Parietal lobe (tissue), 1 donor: ENCODE measurements around the gene PKLR. TPM values are rescaled to one million over a fixed set of nuclear protein-coding genes. Genes with fewer than 3 reads are reported as not detected.

Source experiments
- total RNA-seq: library from RNA; depleted of rRNA; stranded (reverse); fragments of >200 nt; gene quantifications from one replicate; pipeline ENCODE4 v1.2.3, GENCODE V29; 2014

PKLR gene
- total RNA-seq: not detected

DNA sequence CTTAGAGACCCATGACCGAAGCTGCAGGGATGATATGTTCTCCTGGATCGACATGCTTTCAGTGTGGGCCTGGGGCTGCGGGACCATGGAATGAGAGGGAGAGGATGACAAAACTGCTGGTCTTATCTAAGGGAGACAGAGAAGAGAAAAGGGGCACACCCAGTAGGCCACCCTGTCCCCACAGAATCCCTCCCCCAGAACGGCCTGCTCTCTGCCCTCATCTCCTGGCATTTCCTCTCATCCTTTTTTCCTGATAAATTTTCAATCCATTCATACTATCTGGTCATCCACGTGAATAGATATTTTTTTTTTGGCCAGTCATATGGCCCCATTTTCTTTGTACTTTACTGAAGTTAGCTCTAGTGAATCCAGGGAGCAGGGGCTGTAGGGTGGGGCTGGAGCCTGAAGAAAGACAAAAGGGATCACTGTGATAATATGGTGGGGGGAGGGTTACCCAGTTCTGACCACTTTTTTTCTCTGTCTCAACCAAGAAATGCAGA is at the start of gene PKLR:
TSS of gene PKLR (minus strand) at position 97 of the 500 bp plus-strand sequence. CDS start at position 54, 43 bp downstream.

DNA sequence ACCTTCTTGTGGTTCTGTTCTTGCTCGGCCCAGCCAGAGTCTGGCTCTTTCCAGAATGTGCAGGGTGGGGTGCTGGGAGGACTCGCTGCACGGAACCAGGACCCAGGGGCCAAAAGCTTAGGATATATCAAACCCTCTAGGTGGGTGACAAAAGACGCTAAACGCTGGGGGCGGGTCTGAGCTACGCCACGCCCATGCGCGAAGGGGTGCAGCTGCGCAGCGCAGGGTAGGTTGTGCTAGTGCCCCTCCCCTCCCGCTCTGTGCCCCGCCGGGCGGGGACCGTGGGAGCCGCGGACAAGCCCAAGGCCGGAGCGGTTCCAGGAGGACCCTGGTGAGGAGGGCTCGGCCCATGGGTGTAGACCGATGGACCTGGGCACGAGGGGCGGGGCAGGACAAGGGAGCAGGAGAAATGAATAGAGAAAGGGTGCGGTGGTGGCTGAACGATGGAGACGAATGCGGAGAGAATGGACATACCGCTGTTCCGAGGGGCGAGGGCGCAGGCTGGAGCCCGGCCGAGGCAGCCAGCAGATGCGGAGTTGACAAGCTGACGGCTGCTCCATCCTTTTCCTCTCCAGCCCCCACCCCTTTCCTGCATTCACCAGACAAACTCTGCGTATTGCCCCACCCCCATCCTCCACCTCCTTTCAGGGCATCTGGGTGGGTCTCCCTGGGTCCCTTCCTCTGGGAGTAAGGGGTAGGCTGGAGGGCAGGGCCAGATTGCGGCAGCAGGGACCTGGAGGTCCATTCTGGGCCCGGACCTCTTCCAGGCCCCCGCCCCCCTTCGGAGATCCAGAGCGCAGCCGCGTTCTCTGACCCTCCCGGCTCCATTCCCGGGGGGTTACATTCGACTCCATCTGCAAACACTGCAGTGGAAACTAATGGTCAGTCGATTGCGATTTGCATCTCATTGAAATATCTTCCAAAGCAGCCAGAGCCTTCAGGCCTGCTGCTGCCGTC is 19.7 kb upstream of the PKLR start, which contains the start of gene RUSC1:
TSS of gene RUSC1 (plus strand) at position 234 of the 957 bp plus-strand sequence. CDS start 880 bp downstream, outside the sequence.

DNA sequence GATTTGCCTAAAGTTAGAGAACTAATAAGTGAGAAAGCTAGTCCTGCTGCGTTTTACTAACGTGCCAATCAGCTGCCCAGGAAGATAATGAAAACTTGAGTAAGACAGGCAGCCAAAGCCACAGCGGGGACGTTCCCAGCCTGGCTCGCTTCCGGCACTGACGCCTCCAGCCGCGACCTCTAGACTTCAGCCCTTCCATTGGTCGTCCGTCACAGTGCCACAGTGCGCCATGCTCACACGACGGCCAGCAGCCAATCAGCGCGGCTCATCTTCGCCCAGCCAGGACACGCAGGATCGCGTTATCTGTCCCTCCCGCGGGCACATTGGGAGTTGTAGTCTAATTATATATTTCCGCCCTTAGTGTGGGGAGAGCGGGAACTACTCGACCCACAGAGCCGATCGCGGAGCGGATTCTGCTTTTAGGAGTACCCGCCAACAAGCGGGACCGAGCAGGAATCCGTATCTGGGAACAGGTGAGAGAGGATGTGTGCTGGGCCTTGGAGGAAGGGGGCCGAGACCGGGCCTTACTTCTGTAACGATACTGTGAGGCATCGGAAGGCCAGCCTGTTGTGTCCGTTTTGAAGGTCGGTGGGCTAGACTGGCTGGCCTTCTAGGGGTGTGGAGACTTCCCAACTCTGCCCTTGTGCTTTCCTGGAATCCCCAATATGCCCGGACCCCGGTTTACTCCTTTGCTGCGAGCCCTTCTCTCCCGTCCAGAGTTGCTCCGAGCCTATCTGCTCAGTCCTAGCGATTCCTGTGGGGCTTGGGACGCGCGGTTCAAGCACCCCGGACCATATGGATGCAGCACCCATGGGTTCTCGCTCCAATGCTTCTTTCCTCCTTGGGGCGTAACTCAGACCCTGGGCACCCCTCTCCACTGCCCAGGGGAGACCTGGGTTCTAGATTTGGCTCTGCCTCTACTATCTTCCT is 7.5 kb upstream of the PKLR start, which contains the start of gene FDPS:
TSS of gene FDPS (plus strand) at position 374 of the 930 bp plus-strand sequence. CDS start 924 bp downstream, outside the sequence.

DNA sequence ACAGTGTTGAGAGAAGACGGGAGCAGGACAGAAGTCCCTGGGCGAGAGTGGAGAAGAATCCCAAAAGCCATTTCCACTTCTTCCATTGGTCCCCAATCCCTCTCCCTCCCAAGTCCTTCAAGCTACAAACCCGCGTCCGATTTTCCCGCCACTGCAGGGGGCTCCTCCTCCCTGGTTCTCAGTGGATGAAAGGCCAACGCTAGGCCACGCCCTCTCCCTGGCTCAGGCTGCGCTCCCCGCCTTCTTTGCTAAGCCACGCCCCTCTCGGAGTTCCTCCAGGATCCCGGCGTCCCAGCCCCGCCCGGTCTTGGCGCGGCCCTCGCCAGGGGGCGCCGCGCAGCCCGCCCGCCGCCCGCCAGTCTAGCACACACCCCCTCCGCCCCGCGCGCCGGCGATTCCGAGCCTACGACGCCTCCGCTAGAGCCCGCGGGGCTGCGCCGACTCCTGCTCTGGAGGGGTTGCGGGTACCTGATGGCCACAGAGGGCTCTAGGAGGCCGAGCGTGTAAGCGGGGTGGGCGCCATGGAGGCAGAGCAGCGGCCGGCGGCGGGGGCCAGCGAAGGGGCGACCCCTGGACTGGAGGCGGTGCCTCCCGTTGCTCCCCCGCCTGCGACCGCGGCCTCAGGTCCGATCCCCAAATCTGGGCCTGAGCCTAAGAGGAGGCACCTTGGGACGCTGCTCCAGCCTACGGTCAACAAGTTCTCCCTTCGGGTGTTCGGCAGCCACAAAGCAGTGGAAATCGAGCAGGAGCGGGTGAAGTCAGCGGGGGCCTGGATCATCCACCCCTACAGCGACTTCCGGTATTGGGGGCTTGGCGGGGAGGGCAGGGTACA is 24.0 kb downstream of the PKLR start, which contains the start of gene HCN3:
TSS of gene HCN3 (plus strand) at position 394 of the 832 bp plus-strand sequence. CDS start at position 522, 128 bp downstream.

DNA sequence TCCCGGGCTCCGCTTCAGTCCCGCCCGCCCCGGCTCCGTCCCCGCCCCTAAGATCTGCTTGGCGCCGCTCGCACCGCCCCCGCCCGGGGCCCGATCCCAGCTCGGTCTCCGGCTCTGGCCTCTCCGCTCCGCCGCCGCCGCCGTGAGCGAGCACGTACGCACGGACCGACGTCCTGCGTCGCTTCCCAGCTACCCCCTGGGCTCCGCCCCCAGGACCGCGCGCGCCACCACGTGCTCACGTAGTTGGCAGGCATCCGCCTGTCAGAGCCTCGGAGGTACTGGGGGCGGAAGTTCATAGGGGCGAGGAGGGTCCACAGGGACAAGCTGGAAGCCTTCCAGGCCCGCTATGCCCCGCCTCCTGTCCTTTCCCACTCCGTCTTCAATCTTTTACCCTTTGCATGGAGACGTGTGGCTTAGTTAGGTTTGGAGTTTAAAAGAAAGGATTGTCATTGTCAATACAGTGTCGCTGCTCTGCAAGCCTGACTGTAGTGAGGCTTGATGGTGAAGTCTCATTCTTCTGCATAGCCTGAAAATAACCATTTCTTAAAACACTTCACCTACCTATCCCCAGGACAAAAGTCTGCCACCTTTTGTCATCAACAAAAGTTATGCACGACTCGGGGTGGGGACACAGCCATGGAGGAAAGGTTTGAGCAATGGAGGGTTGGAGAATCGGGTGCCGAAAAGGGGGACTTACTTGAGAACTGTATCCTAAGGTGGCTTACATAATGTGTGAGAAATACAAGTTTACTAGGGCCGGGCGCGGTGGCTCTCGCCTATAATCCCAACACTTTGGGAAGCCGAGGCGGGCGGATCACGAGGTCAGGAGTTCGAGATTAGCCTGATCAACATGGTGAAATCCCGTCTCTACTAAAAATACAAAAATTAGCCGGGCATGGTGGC is 27.6 kb downstream of the PKLR start, which contains the start of gene CLK2:
TSS of gene CLK2 (minus strand) at position 162 of the 903 bp plus-strand sequence. CDS start 2,527 bp downstream, outside the sequence.

DNA sequence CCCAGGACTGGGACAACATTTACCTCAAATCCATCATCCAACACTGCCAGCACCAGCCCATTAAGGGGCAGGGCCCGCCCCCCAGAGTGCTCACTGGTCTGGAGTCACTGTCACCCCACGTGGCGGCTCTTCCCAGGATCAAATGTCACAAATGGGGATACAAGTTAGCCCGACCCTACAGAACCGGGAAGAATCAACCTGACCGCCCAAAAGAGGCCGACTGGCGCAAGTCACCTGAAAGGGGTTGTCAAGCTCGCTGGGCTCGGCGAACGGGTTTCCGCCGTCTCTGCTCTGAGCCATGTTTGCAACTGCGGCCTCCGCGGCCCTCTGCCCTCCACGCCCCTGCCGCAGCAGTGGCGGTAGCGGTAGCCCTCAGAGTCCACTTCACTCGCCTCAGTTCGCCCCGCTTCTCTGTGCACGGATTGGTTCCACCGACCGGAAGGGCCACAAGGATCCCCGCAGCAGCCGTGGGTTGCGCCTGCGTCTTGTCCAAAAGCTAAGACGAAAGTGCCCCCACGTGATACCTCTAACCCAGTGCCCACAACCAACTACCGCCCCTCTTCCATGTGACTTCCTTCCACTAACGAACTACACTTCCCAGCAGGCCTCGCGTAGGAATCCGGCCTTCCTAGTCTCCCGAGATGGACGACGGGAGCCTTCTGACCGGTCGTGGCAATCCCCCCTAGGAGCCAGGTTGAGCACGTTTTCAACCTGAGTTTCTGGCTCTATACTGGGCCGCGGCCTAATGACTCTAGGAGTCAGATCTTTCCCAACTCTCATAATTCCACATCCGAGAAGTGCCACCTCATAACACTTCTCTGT is 39.2 kb downstream of the PKLR start, which contains the start of gene SCAMP3:
TSS of gene SCAMP3 (minus strand) at position 509 of the 822 bp plus-strand sequence. CDS start at position 300, 209 bp downstream.

DNA sequence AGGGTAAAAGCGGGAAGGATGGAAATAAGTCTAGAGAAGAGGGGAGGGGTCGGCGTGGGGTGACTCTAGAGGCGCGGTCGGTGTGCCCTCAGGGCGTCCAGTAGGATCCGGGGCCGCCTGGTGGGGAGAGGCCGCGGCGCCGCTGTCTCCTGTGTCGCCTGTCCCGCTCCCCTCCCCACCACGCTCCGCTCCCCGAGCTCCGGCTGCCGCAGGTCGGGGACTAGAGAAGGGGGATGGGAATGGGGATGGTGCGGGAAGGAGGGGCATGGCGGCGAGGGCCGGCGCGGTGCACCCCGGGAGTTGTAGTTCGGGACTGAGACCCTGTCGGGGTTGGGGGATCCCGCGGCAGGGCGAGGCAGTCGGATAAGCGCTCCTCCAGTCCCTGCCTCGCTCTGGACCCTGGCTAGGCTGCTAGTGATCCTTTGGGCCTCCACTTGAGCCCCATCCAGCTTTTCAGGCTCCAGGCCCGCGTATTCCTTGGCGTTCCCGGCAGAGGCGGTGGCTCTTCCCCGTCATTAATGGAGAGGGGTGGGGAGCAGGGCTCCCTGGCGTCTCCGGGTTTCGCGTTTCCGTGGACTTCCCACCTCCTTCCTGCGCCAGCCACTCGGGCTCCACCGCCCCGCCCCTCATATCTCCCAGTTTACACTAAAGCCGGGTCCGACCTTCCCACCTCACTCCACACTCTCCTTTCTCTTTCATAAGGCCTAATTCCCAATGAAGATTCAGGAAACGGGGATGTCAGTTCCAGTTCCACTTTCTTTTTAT is 45.8 kb downstream of the PKLR start, which contains the start of gene ENTREP3:
TSS of gene ENTREP3 (minus strand) at position 241 of the 765 bp plus-strand sequence. CDS start 606 bp downstream, outside the sequence.

Other genes with a start within 250 kb of the PKLR start
- 0.63 TPM for gene EFNA4, start 237.7 kb downstream of the PKLR start, total RNA-seq
- 11.3 TPM for gene EFNA3, start 222.6 kb downstream of the PKLR start, total RNA-seq
- gene EFNA1, start 173.6 kb downstream of the PKLR start, total RNA-seq: 5.6 TPM
- 7.5 TPM for gene SLC50A1, start 165.6 kb downstream of the PKLR start, total RNA-seq
- 12.5 TPM for gene DPM3, start 160.9 kb downstream of the PKLR start, total RNA-seq
- 37.2 TPM for gene KRTCAP2, start 128.1 kb downstream of the PKLR start, total RNA-seq
- 36.3 TPM for gene TRIM46, start 127.6 kb downstream of the PKLR start, total RNA-seq
- 17.2 TPM for gene THBS3, start 93.5 kb downstream of the PKLR start, total RNA-seq
- 16.6 TPM for gene MTX1, start 92.7 kb downstream of the PKLR start, total RNA-seq
- 8.8 TPM for gene ENTREP3, start 46.0 kb downstream of the PKLR start, total RNA-seq
- 22.8 TPM for gene SCAMP3, start 39.1 kb downstream of the PKLR start, total RNA-seq
- gene CLK2, start 27.9 kb downstream of the PKLR start, total RNA-seq: 46.3 TPM
- 27.2 TPM for gene HCN3, start 24.0 kb downstream of the PKLR start, total RNA-seq
- 119 TPM for gene FDPS, start 7.4 kb upstream of the PKLR start, total RNA-seq
- gene RUSC1, start 19.5 kb upstream of the PKLR start, total RNA-seq: 62.6 TPM